Pancreas (tissue), 10 donors: ENCODE results near the gene GRIN2A. TPM values are rescaled to one million over a fixed set of nuclear protein-coding genes. Genes with fewer than 3 reads are reported as not detected.

Experiments
- ATAC-seq, 4 donors: fragments of 200-7000 bp; cut with Tn5 transposase; one replicate each; pipeline versions ENCODE4 v1.8.0 to v1.9.1; 2020; ENCODE audit warnings: mild to moderate bottlenecking in 4 of 4, moderate library complexity in 4 of 4
- DNase-seq, 6 donors: peaks; one replicate each; pipeline ENCODE4 v3.0.0-alpha.2; 2020
- FAIRE-seq: peaks from 2 replicates; lab custom pipeline; 2012; peaks lifted over from hg19 to GRCh38; lab: Jason Lieb, UNC
- H3K27ac ChIP-seq, 4 donors: fragments of 200-600 bp; sonication (generic); 1 replicate in 3 of 4; 2 replicates in 1 of 4; pipeline versions ENCODE4 v1.5.0 to v1.8.0; 2020
- H3K27me3 ChIP-seq, 4 donors: fragments of 200-600 bp; one replicate each; pipeline ENCODE4 v1.8.0; 2021
- H3K36me3 ChIP-seq, 3 donors: fragments of 200-600 bp; sonication (generic) in 1 of 3; one replicate each; pipeline versions ENCODE4 v1.5.0 to v1.8.0; 2020 to 2021
- H3K4me1 ChIP-seq, 3 donors: fragments of 200-600 bp; one replicate each; pipeline ENCODE4 v1.8.0; 2021
- H3K4me3 ChIP-seq, 4 donors: fragments of 200-600 bp; sonication (generic) in 2 of 4; one replicate each; pipeline versions ENCODE4 v1.5.0 to v1.8.0; 2020 to 2021
- H3K9me3 ChIP-seq, 4 donors: fragments of 200-600 bp; one replicate each; pipeline ENCODE4 v1.8.0; 2021
- CTCF ChIP-seq, 4 donors: fragments of 200-600 bp; sonication (generic) in 3 of 4; IDR thresholded peaks; one replicate each; pipeline versions ENCODE4 v1.5.0 to v1.8.0; 2021; ENCODE audit warnings: antibody characterized with exemption in 4 of 4
- WGBS, 2 donors: extraction: QIAGEN DNeasy Blood & Tissue Kit; methylation state at CpG; one replicate each; pipeline ENCODE4 v1.1.7; 2013; 5-methylcytosine and 5-hydroxymethylcytosine counted together
- intact Hi-C, 3 donors: fragments of 100-400 bp; cut with DNase I; formaldehyde crosslinking; loops; one replicate each; pipeline versions ENCODE4 v1.11.1 to v1.14.2; 2022
- polyA plus RNA-seq, 2 donors: library from polyadenylated mRNA; stranded (reverse); fragments of 200-250 nt; gene quantifications; one replicate each; pipeline ENCODE4 v1.2.3, GENCODE V29; 2013
- total RNA-seq, 6 donors: library from RNA; stranded (reverse); fragmentation: NEBNext Ultra II Directional in 4 of 6; extraction: Animal tissue kit (Norgen Biotek cat#: 25700) in 4 of 6; gene quantifications; one replicate each; pipeline versions ENCODE4 v1.2.1 to v1.2.4, GENCODE V29; 2021 to 2023
- donor health status: healthy with polysubstance abuse.
- donor health status: DM: no; HTN: no; CAD: no; lungs with moderate emphysema.
- donor health status: DM: no; HTN: no; CAD: no.
- donor health status: control.
- donor health status: control.
- donor health status: Bipolar disorder and iron deficiency.
- donor health status: DM: yes; HTN: yes; CAD: no.
- donor health status: DM: no; HTN: no; CAD: no.
- donor health status: DM: no; HTN: no; CAD: no.
- donor health status: DM: yes; HTN: yes; CAD: no.

GRIN2A gene
- total and polyA plus RNA-seq, 8 donors: 0.09 to 2.2 (median 0.32) TPM

DNA sequence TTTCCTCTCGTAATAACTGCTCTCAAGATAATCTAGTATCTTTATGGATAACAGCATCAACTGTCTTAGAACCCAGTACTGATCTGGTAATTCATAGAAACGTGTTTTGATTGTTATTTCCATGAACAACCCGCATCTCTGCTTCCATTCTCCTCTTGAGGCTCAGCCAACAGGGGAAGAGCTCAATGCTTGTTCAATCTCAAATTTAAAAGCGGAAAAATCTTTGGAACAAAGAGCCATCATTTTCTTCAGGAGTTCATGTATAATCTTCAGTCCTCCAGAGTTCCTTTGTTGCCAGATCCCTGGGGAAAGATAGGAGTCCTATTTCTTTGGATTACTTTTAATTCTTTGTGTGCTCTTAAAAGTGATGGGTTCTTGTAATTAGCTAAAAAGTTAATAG lies 319.9 kb downstream of the GRIN2A start:
- intact Hi-C loops: no loop called here
- WGBS, 2 donors: 61% methylated on average over 4 of the region's 4 CpGs
- TF ChIP-seq CTCF (IDR thresholded peaks at IDR 0.05): no peak
- Histone ChIP-seq H3K9me3 (no peaks in the 10 kb centered on the region), H3K27ac (no peak overlapping the region), H3K4me3 (no peak overlapping the region), H3K4me1 (no peaks in the 10 kb centered on the region), H3K36me3 (no peaks in the 10 kb centered on the region), H3K27me3 (no peaks in the 10 kb centered on the region)
- ATAC-seq: no peak
- no peak for FAIRE-seq
- no peak for DNase-seq

DNA sequence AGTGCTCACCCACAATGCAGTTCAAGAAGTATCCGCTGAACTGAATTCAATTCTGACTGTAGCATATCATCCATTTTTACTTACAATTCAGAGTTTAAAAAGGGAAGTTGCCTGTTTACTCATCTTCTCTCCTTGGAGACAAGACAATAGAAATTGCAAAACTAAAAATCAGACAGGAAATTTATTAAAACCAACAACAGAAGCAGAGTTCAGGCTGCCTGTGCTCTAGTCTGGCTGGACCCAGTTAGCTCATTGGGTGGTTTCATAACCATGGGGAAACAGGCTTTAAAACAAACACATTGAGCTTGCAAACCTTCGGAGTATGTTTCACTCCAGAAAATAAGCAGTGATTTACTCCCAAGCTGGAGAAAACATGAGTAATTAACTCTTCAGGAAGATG lies 321.4 kb downstream of the GRIN2A start:
- Histone ChIP-seq H3K4me1 (no peaks in the 10 kb centered on the region), H3K4me3 (no peak overlapping the region), H3K9me3 (no peaks in the 10 kb centered on the region), H3K27ac (no peak overlapping the region), H3K27me3 (no peaks in the 10 kb centered on the region), H3K36me3 (no peaks in the 10 kb centered on the region)
- ATAC-seq (no peak), DNase-seq (no peak), FAIRE-seq (no peak)
- intact Hi-C loops: no loop called here
- TF ChIP-seq CTCF (IDR thresholded peaks at IDR 0.05): no peak
- 57 to 60% methylated on average over 2 of the region's 2 CpGs for WGBS, 2 donors

GRCh38 chr16:9859701-9860327 lies 322.4 kb downstream of the GRIN2A start:
- ATAC-seq (no peak), FAIRE-seq (no peak), DNase-seq (no peak)
- no peak overlapping the region for H3K4me3 ChIP-seq
- H3K27ac ChIP-seq: no peak overlapping the region
- TF ChIP-seq CTCF (IDR thresholded peaks at IDR 0.05): no peak
- no peaks in the 10 kb centered on the region for H3K36me3 ChIP-seq
- 79 to 81% methylated on average over 8 of the region's 8 CpGs for WGBS, 2 donors
- H3K4me1 ChIP-seq: no peaks in the 10 kb centered on the region
- intact Hi-C loops: no loop called here
- H3K27me3 ChIP-seq: no peaks in the 10 kb centered on the region
- H3K9me3 ChIP-seq: no peaks in the 10 kb centered on the region

DNA sequence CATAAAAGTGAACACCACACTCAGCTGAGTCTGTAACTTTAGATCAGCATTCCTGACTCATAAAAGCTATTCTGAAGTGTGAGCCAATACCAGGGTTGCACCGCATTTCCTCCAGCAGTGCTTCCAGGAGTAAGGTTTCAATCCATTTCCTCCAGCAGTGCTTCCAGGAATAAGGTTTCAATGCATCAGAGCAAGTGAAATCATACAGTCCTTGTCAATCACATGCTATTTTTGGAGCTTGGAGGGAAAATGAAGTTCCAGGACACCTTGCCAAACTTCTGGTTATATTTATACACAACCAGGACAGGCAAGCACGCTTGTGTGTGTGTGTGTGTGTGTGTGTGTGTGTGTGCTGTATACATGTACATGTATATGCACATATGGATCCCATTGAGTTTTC lies 327.6 kb downstream of the GRIN2A start:
- H3K27me3 ChIP-seq: no peaks in the 10 kb centered on the region
- 38 to 44% methylated on average over 2 of the region's 2 CpGs for whole genome bisulfite sequencing, 2 donors
- H3K4me1 ChIP-seq: no peaks in the 10 kb centered on the region
- no peak overlapping the region for H3K27ac ChIP-seq
- no peaks in the 10 kb centered on the region for H3K36me3 ChIP-seq
- no peak overlapping the region for H3K4me3 ChIP-seq
- no peak for ATAC-seq
- TF ChIP-seq CTCF (IDR thresholded peaks at IDR 0.05): no peak
- intact Hi-C loops: no loop called here
- DNase-seq: no peak
- no peaks in the 10 kb centered on the region for H3K9me3 ChIP-seq
- no peak for FAIRE-seq

GRCh38 chr16:9852003-9852402 lies 330.2 kb downstream of the GRIN2A start:
- Histone ChIP-seq H3K9me3 (no peaks in the 10 kb centered on the region), H3K36me3 (no peaks in the 10 kb centered on the region), H3K4me3 (no peak overlapping the region), H3K4me1 (no peaks in the 10 kb centered on the region), H3K27me3 (no peaks in the 10 kb centered on the region), H3K27ac (no peak overlapping the region)
- no peak for DNase-seq
- no peak for ATAC-seq
- FAIRE-seq: no peak
- TF ChIP-seq CTCF (IDR thresholded peaks at IDR 0.05): no peak
- 63 to 66% methylated on average over 5 of the region's 5 CpGs for WGBS, 2 donors
- intact Hi-C loops: no loop called here
